Measurements from ENCODE around the gene PROCA1.

PROCA1 gene

GRCh38 chr17:28688481-28688880 is 23.2 kb downstream of the PROCA1 start:
- Histone ChIP-seq H3K9me3 (no peaks in the 10 kb centered on the region), H3K36me3 (peaks cover 90 to 99% (median 99%) of the 10 kb centered on the region in 3 donors), H3K27ac (no peak overlapping the region), H3K4me3 (no peak overlapping the region), H3K27me3 (no peaks in the 10 kb centered on the region), H3K4me1 (no peaks in the 10 kb centered on the region)
- no peak for DNase-seq
- intact Hi-C loops (cut with DNase I; ENCODE audit: low total_unique reads) = no loop called here
- TF ChIP-seq CTCF (IDR thresholded peaks at IDR 0.05) = no peak

- DNase-seq = peak in 1 of 2 donors; percentile 23
- TF ChIP-seq CTCF (IDR thresholded peaks at IDR 0.05) = no peak
- Histone ChIP-seq H3K27me3 (no peaks in the 10 kb centered on the region), H3K27ac (no peak overlapping the region), H3K4me1 (no peaks in the 10 kb centered on the region), H3K9me3 (no peaks in the 10 kb centered on the region), H3K36me3 (peaks cover 96 to 100% (median 99%) of the 10 kb centered on the region in 3 donors), H3K4me3 (no peak overlapping the region)
- intact Hi-C loops (cut with DNase I; ENCODE audit: low total_unique reads) = no loop called here
These were observed 25.4 kb downstream of the PROCA1 start for GRCh38 chr17:28686296-28686695.

DNA sequence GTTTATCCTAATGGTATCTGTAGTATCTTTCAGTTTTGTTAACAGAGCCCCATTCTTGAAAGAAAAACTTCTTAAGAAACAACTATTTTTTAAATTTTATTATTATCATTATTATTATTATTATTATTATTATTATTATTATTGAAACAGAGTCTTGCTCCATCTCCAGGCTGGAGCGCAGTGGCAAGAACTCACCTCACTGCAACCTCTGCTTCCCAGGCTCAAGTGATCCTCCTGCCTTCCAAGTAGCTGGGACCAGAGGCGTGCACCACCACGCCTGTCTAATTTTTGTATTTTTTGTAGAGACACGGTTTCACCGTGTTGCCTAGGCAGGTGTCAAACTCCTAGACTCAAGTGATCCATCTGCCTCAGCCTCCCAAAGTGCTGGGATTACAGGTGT is 26.3 kb downstream of the PROCA1 start:
- intact Hi-C loops (cut with DNase I; ENCODE audit: low total_unique reads) = no loop called here
- no peak for DNase-seq
- no peak for TF ChIP-seq CTCF (IDR thresholded peaks at IDR 0.05)
- no peaks in the 10 kb centered on the region for H3K4me1 ChIP-seq
- H3K27ac ChIP-seq = no peak overlapping the region
- no peak overlapping the region for H3K4me3 ChIP-seq
- peaks cover 96 to 100% (median 99%) of the 10 kb centered on the region in 3 donors for H3K36me3 ChIP-seq
- H3K27me3 ChIP-seq = no peaks in the 10 kb centered on the region
- H3K9me3 ChIP-seq = no peaks in the 10 kb centered on the region

DNA sequence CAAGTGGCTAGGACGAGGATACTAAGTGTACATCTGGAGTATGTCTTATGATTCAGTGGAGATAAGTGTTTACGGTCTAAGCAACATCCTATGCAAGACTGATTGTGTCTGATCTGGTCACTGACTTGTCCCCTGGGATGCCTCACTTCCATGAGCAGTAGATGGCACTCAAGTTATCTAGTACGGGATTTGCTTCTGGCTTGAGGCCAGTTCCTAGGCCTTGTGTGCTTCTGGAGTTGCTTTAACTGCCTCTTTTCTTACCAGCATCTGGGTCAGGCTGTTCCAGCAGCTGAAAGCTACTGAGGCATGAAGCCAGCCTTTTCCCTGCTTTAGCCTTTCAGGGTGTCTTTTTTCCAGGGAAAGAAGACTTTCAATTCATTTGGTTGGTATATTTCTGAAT is 26.7 kb downstream of the PROCA1 start:
- Histone ChIP-seq H3K4me3 (no peak overlapping the region), H3K9me3 (no peaks in the 10 kb centered on the region), H3K27me3 (no peaks in the 10 kb centered on the region), H3K27ac (no peak overlapping the region), H3K36me3 (peaks cover 96 to 100% (median 99%) of the 10 kb centered on the region in 3 donors), H3K4me1 (no peaks in the 10 kb centered on the region)
- DNase-seq = no peak
- no peak for TF ChIP-seq CTCF (IDR thresholded peaks at IDR 0.05)
- intact Hi-C loops (cut with DNase I; ENCODE audit: low total_unique reads) = no loop called here

DNA sequence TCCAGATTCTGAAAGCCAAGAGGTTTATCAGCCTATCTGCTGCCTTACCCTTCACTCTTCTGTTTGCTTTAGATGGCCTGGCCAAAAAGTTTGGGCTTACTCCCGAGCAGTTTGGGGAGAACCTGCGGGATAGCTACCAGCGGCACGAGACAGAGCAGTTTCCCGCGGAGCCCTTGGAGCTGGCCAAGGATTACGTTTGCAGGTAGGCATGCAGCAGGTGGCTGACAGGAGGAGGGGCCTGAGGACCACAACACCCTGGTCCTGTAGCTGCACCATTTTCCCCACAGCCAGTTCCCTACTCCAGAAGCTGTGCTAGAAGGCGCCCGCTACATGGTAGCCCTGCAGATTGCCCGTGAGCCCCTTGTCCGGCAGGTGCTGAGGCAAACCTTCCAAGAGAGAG is 29.0 kb downstream of the PROCA1 start:
- no peaks in the 10 kb centered on the region for H3K9me3 ChIP-seq
- H3K27ac ChIP-seq = no peak overlapping the region
- TF ChIP-seq CTCF (IDR thresholded peaks at IDR 0.05) = no peak
- H3K4me3 ChIP-seq = no peak overlapping the region
- DNase-seq = no peak
- H3K27me3 ChIP-seq = no peaks in the 10 kb centered on the region
- intact Hi-C loops (cut with DNase I; ENCODE audit: low total_unique reads) = no loop called here
- H3K36me3 ChIP-seq = peaks cover 96 to 100% (median 99%) of the 10 kb centered on the region in 3 donors
- no peaks in the 10 kb centered on the region for H3K4me1 ChIP-seq

- H3K4me3 ChIP-seq = no peak overlapping the region
- no peak for DNase-seq
- no peak overlapping the region for H3K27ac ChIP-seq
- H3K9me3 ChIP-seq = no peaks in the 10 kb centered on the region
- intact Hi-C loops (cut with DNase I; ENCODE audit: low total_unique reads) = no loop called here
- no peak for TF ChIP-seq CTCF (IDR thresholded peaks at IDR 0.05)
- no peaks in the 10 kb centered on the region for H3K4me1 ChIP-seq
- H3K36me3 ChIP-seq = peaks cover 96 to 100% (median 97%) of the 10 kb centered on the region in 3 donors
- no peaks in the 10 kb centered on the region for H3K27me3 ChIP-seq
These were observed 35.7 kb downstream of the PROCA1 start for GRCh38 chr17:28675980-28676379.
